Amygdala (tissue), 56 donors: ENCODE data around the gene MRGPRF.

Experiments used
- DNase-seq, 56 donors: peaks; one replicate each; lab custom pipeline; 2025; lab: John Stamatoyannopoulos, UW

MRGPRF gene

DNA sequence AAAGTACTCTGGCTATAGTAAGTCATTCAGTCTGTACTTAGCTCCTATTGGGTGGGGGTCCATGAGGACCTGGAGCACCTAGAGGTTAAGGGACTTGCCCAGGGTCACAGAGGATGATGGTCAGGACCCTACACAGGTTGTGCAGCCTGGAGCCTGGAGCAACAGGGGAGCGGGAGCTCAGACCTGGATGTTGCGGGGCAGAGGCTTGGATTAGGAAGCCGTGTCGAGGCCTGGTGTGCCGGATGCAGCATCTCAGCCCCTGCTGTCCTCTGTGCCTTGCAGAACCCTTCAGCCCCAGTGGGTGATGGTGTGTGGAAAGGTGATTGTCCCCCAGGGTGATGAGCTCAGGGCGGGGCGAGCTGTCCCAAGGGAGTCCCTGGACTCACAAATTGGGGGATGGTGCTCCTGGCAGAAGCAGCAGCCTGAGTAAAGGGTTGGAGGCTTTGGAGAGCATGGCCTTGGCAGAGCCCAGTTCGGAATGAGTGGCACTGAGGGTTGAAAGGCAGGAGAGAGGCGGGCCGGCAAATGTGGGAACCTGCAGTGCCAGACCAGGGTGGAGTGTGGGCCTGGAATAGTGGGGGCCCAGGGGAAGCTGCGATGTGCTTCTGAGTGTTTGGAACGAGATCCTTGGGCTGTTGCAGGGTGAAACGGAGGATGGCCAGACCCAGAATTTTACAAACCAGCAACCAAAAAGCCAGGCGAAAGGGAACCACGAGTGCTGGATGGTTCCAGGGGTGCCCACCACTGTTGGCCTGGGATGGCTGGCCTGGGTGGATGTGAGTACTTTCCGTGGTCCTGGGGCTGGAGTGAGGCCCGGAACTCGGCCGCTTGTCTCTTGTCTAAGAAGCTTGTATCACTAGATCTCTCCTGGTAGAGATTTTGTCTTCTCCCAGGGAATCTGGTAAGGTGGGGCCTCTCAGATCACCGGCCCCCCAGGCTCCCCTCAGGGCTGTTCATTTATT, 38.6 kb upstream of the MRGPRF start:
- DNase-seq = no peak

GRCh38 chr11:69050592-69051380, 37.7 kb upstream of the MRGPRF start:
- DNase-seq = peak in 26 of 56 donors; percentile 17 to 64 (median 38)

- no peak for DNase-seq
Observed at GRCh38 chr11:69049490-69049867, 36.4 kb upstream of the MRGPRF start.

- peak in 55 of 56 donors; percentile 61 to 96 (median 88) for DNase-seq
Observed at GRCh38 chr11:69048694-69049489, 35.8 kb upstream of the MRGPRF start, which contains the start of gene TPCN2. TPCN2 (plus strand) TSS chr11:69048932; CDS start chr11:69048998, 66 bp downstream.

GRCh38 chr11:69048031-69048693, 35.1 kb upstream of the MRGPRF start:
- no peak for DNase-seq

- DNase-seq = peak in 45 of 56 donors; percentile 14 to 81 (median 54)
Observed at GRCh38 chr11:69044111-69045013, 31.3 kb upstream of the MRGPRF start.

- DNase-seq = no peak
Observed at GRCh38 chr11:69041516-69041915, 28.5 kb upstream of the MRGPRF start.

DNA sequence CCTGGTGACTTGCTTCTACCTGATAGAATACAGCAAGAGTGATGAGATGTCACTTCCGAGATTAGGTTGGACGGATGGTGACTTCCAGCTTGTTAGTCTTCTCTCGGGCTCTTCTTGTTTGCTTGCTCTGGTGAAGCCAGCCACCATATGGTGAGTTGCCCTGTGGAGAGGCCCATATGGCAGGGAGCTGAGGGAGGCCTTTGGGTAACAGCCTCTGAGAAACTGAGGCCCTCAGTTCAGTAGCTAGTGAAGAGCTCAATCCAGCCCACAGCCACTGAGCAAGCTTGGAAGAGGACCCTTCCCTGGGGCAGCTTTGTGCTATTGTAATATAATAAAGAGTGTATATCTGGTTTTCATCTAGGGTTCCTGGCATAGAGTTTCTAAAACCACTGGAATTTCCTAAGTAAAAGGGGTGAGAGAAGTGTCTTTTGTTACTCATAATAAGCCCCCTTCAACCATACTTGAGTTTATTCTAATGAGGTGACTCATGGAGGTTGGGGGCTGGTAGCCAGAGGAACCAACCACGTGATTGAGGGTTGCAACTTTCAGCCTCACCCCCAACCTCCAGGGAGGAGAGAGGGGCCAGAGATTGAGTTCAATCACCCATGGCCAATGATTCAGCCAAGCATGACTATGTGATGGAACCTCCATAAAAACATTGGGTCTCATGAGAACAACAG, 27.7 kb upstream of the MRGPRF start:
- no peak for DNase-seq

DNA sequence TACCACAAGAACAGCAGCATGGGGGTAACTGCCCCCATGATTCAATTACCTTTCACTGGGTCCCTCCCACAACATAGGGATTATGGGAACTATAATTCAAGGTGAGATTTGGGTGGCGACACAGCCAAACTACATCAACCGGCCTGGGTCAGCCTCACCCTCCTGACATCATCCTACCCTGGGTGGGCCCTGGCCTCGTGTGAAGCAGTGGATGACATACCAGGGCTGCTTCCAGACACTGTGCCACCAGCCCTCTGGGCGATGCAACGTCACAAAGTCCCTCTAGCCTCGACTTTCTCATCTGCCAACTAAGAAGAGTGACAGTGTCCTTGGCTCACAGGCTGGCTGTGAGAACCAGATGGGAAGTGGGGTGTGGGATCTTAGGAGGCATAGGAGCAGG, 27.0 kb upstream of the MRGPRF start:
- no peak for DNase-seq

- DNase-seq = no peak
Observed at GRCh38 chr11:69039501-69039900, 26.5 kb upstream of the MRGPRF start.

- DNase-seq = peak in 2 of 56 donors; percentile 28 to 32
Observed at GRCh38 chr11:69037544-69037943, 24.5 kb upstream of the MRGPRF start.

GRCh38 chr11:69037074-69037473, 24.0 kb upstream of the MRGPRF start:
- no peak for DNase-seq

DNA sequence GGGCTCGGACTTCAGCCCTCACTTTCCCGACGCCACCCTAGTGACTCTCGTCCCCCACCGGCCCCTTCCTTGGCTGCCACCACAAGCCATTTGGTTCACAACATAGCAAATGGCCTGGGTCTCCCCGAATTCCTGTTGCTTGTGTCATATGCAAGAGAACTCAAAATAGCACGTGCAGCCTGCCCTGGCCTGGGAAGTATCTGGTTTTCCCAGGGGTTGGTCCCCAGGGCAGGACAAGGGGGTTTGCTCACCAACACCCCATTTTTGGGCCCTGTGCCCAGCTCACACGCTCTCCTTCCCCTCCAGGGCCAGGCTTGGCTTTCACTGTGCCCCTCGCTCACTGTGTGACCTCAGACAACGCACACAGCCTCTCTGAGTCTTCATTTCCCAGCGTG, 22.9 kb upstream of the MRGPRF start:
- DNase-seq = no peak

- peak in 3 of 56 donors; percentile 6 to 26 (median 18) for DNase-seq
Observed at GRCh38 chr11:69035150-69035945, 22.3 kb upstream of the MRGPRF start.

DNA sequence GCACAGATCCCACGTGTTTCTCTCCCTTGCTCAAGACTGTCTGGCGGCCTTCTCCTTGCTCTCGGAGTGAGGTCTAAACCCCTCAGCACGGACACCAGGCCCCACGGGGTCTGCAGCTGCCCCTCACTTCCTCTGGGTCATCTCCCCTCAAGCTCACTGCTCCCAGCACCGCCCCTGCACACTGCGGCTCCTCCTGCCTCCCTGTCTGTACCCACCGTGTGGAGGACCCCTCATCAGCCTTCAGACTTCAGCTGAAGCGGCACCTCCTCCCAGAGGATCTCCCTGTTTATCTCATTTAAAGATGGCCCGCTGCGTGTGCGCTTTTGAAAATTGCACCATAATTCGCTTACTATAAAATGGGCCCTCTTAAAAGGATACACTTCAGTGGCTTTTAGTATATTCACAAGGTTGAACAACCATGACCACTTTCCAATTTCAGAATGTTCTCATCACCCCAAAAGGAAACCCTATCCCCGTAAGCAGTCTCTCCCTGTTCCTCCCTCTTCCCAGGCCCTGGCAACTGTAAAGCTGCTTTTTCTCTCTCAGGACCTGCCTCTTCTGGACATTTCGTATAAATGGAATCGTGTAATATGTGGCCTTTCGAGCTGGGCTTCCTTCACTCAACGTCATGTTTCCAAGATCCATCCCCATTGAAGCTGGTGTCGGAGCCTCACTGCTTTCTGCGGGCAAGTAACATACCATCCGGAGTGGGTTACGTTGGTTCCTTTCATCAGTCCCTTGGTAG, 21.2 kb upstream of the MRGPRF start:
- no peak for DNase-seq

- DNase-seq = no peak
Observed at GRCh38 chr11:69033431-69033830, 20.4 kb upstream of the MRGPRF start.

GRCh38 chr11:69032833-69033232, 19.8 kb upstream of the MRGPRF start:
- DNase-seq = no peak
